H7 (cell line): ENCODE results near the gene SNX19. TPM values are rescaled to one million over a fixed set of nuclear protein-coding genes. Genes with fewer than 3 reads are reported as not detected.

Experiments used
- DNase-seq: peaks from one replicate; pipeline ENCODE4 v3.0.0; 2012
- H3K27me3 ChIP-seq: 2 replicates; pipeline ENCODE4 v1.6.0; 2011; ENCODE audit warnings: mild to moderate bottlenecking, low read length; ENCODE audit not compliant: control insufficient read depth, insufficient read depth
- H3K36me3 ChIP-seq: replicated peaks from 2 replicates; pipeline ENCODE4 v1.5.1; 2011; ENCODE audit warnings: low read length; ENCODE audit not compliant: control insufficient read depth, insufficient read depth
- H3K4me3 ChIP-seq: 2 replicates; pipeline ENCODE4 v1.5.1; 2011; ENCODE audit warnings: low read depth, mild to moderate bottlenecking, control low read depth, low read length, moderate library complexity; ENCODE audit not compliant: insufficient read depth
- total RNA-seq: library from RNA; depleted of rRNA; stranded (reverse); fragments of >200 nt; shearing (Covaris generic); gene quantifications from 2 replicates; pipeline ENCODE4 v1.2.3, GENCODE V29; 2014

Gene SNX19
- total RNA-seq, 1 experiment from 2014 or later, result 22.7 TPM

DNA sequence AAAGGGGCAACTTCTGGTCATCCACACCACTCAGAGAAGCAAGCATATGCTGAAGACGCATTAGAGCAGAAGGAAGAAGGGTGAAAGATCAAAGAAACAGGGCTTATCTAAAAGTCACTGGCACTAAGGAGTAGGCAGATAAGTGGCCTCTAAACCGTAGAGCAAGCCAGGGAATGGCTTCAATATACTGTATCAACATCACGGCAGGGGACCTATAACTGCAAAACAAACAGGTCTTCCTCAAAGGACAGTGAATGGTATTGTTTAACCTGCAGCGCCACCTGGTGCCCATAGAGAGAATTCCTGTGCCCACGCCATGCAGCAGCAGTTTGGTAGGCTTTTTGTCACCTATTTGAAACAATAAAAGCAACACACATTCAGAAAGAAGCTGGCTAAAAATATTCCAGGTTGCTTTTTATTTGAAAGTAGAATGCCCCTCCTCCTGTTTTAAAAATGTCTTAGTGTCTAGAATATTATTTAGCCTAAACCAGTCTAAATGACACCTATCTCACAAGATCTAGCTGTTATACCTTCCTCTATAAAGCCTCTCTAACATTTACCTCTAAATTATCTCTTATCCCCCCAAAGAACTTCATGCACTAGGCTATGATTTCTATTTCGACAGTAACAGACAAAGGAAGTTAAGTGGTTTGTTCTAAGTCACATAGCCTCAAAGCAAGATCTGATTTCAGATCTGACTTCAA lies 21.8 kb downstream of the SNX19 start:
- no peak overlapping the region for H3K4me3 ChIP-seq
- no peaks in the 10 kb centered on the region for H3K27me3 ChIP-seq
- peak; percentile 62 for DNase-seq
- peaks cover 3% of the 10 kb centered on the region for H3K36me3 ChIP-seq

DNA sequence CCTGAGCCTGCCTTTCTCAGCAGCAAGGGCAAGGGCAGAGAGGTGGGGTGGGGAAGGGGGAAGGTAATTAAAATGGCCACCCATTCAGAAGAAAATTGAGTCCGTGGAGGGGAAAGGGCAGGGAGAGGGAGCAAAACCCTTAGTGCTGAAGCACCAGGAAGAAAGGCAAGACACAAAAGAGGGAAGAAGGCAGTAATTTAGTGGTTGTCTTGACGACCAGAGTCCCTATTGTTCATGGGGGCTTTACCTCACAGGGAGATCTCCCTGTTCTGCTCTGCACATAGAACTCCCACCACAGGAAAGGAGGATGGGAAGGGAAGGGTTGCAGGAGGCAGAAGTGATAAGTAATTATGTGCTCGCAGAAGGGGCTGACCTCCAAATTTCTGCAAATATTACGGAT lies 23.4 kb downstream of the SNX19 start:
- DNase-seq, result peak; percentile 38
- H3K27me3 ChIP-seq, result no peaks in the 10 kb centered on the region
- no peak overlapping the region for H3K4me3 ChIP-seq
- H3K36me3 ChIP-seq, result peaks cover 1% of the 10 kb centered on the region

DNA sequence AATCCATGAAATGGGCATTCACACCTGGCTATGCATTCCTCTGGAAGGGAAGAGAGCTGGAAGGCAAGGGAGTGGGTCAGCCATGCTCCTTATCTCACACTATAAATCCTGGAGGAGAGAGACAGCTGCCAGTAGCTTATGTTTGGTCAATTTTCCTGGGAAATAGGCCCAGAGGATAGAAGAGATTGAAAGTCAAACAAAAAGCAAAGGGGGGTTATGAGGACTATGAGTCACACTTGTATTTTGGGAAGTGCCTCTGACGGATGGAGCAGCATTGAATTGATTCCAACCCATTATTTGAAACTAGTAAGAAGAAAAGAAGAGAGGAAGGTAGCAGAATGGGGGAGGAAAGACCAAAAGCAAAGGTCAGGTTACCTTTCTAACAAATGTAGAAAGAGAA lies 25.0 kb downstream of the SNX19 start:
- H3K27me3 ChIP-seq, result no peaks in the 10 kb centered on the region
- no peak overlapping the region for H3K4me3 ChIP-seq
- DNase-seq, result no peak
- peaks cover 1% of the 10 kb centered on the region for H3K36me3 ChIP-seq

DNA sequence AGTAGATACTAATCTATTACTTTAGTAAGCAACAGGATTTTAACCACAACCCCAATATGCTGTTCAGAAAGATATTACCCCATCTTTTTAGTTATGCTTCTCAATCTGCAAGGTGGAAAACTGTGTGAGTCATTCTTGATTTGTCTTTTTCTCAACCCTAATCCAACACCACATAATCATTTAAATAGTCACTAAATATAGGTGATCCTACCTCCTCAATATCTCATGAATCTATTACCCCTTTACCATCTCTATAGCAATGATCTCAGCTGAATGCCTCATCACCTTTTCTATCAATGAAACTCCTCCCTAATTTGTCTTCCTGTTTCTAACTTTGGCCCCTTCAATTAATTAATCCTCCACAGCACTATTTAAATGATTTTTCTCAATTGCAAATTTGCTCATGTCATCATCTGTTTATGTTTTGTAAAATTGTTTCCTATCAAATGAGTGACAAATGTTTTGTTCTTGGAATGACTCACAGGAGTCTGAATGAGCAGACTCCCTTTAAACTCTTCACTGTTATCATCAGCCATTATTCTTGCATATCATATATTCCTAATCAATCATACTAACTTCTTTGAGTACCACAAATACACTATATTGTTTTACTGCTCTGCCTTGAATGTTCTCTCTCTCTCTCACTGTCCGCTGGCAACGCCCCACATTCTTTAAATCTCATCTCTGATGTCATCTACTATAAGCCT lies 26.1 kb downstream of the SNX19 start:
- peaks cover 1% of the 10 kb centered on the region for H3K36me3 ChIP-seq
- no peak for DNase-seq
- H3K4me3 ChIP-seq, result no peak overlapping the region
- no peaks in the 10 kb centered on the region for H3K27me3 ChIP-seq

DNA sequence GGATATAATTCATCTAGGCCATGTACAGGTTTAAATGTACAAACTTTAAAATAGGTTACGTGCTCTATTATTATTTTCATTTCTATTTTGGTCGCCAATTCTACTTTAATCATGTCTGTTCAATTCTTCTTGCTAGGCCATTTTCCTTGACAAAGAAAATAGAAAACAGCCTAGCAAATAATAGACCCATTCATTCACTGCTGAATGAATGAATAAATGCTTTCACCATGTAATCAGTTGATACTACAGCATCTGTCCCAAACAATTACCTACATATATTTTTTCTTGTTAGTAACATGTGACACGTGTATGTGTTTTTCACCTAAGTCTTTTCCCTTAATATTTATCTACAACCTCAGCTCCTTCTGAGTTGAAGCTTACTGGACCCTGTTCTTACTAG lies 27.5 kb downstream of the SNX19 start:
- Histone ChIP-seq H3K4me3 (no peak overlapping the region), H3K27me3 (no peaks in the 10 kb centered on the region), H3K36me3 (no peaks in the 10 kb centered on the region; the same call in 1 of the 2 replicates)
- no peak for DNase-seq

DNA sequence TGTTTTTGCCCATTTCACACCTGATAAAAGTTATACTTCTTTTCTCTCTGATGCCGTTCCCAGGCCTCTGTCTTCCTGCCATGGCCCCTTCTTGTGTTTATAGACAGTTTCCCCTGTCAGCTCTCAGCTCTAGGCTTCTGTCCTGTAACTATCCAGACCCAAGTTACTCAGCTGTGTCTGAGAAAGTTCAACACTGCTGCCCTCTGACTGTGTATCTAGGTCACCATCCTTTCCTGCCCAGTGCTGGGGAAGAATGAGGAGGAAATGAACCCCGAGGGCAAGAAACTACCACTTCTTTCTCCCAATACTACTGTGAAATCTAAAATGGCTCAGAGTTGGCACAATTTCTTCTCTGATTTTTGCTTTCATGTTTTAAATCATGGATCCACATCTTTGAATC lies 29.6 kb downstream of the SNX19 start:
- no peak for DNase-seq
- Histone ChIP-seq H3K27me3 (no peaks in the 10 kb centered on the region), H3K36me3 (peaks cover 4% of the 10 kb centered on the region), H3K4me3 (no peak overlapping the region)

DNA sequence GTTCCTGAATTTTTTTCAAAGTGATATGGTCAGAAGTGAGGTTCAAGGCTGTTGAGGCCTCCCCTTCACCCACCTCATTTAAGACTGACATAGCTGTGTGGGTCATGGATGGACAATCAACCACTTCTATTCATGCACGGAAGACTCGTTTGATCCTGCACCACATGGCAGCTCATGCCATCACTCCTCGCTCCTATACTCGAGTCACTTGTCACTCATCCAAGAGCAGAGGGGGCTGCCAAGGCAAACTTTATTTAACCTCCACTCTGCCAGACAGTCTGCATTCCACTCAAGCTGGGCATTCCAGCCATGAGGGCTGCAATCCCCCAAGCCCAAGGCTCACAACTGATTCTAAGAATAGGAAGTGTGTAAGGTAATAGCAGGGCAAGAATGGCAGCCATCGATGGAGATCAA lies 34.1 kb downstream of the SNX19 start:
- H3K36me3 ChIP-seq, result peaks cover 23% of the 10 kb centered on the region

DNA sequence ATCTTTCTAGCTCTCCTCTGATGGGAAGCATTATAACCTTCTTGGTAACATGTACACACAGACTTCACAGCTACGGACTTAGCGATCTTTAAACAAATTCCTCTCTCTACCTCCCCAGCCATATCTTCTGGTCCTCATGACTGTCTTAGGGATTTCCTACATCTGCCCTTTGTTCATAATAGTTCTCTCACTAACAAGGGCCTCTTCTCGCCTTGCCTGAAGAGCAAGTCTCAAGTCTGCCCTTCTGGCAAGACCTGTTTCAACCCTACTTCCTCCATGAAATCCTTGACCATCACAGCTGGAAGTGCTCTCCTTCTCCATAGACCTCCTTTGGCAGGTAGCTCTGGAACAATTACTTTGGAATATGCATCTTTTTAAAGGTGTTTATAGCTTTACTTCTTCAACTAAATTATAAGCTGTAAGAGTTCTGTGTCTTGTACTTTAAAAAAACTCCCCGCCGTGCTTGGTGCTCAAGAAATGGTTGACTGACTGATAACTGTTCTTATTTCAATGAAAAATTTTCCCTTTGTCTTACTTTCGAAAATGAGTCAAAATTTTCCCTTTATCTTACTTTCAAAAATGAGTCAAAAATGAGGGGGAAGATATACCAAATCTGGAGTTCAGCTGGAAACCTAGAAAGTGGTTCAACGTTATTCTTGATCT lies 34.7 kb downstream of the SNX19 start:
- no peak for DNase-seq
- H3K4me3 ChIP-seq, result no peak overlapping the region
- no peaks in the 10 kb centered on the region for H3K27me3 ChIP-seq
- H3K36me3 ChIP-seq, result peaks cover 23% of the 10 kb centered on the region

More for the DNA sequence above, 34.1 kb downstream of the SNX19 start:
- H3K27me3 ChIP-seq, result no peaks in the 10 kb centered on the region
- H3K4me3 ChIP-seq, result no peak overlapping the region
- DNase-seq, result no peak

DNA sequence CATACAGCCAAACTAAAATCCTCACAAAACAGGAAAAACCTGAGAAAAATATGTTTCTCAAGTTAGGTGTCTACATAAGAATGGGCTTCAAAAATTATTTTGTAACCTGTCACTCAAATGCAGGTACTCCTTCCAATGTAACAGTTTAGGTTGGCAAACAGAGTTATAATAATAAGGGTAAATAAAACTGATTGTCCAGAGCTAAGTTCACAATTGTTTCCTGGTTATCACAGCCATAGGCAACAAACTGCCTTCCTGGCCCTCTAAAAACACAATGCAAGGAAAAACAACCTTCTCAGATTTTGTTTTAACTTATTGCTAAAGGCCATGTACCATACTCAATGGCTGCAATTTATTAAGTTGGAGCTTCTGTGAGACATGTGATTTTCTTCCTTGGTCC lies 36.4 kb downstream of the SNX19 start:
- Histone ChIP-seq H3K36me3 (peaks cover 25% of the 10 kb centered on the region), H3K4me3 (no peak overlapping the region), H3K27me3 (no peaks in the 10 kb centered on the region)
- DNase-seq, result no peak

DNA sequence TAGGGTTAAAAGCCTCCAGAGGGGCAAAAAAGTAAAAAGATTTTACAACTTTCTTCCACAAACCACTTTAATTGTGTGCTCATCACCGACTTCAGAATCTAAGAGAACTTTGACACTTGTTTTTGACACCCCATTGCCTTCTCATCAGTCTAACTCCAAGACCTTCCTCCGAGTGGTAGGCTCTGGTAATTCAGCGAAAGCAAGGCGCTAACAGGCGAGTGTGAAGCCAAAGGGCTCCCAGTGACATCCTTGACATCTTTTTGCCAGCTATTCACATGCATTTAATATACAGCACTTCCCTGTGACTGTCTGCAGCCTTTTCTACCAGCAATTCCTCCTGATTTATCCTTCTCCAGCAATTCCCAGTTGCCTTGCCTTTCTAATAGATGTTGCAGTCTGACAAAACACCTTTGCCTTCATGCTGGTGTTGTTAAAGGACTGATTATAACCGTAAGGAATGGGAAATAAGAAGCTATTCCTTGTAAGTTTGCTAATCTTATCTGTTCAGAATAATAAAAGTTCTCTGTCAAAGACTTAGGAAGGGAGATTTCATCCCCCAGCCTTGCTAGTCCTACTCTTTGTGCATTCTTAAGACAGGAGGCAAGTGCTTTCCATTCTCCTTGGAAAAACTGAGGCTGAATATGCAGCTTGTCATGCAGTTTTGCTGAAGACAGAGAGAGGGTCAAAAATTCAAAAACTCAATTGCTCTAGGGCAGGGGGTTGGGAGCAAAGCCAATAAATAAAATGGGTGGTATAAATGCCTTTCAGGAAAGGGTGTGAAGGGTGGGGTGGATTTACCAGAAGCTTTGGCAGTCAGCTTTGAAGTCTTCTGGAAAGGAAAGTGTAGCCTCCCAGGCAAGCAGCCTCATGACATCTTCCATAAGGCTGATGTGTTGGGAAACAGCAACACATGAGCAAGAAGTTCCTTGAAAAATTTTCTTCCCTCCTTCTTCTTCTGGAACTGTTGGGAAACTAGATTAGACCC lies 39.1 kb downstream of the SNX19 start:
- DNase-seq, result no peak
- H3K27me3 ChIP-seq, result no peaks in the 10 kb centered on the region
- no peak overlapping the region for H3K4me3 ChIP-seq
- peaks cover 21% of the 10 kb centered on the region for H3K36me3 ChIP-seq

DNA sequence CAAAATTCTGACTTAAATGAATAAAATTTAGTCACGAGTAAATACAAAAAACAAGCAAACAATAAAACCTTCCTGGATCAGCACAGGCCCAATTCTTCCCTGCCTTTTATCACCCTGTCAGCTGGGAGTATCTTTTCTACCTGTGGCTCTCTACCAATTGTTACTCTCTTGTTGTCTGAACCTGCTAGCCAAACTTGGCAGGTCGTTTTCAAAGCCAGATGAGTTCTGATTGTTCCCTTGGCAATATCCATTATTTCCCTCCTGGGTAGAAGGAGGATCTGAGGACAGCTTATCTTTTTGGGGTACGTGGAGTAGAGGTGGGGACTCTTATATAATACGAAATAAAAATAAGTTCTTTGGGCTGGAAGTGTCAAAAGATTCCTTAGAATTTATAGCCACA lies 40.2 kb downstream of the SNX19 start:
- DNase-seq, result no peak
- H3K4me3 ChIP-seq, result no peak overlapping the region
- peaks cover 21% of the 10 kb centered on the region for H3K36me3 ChIP-seq
- H3K27me3 ChIP-seq, result no peaks in the 10 kb centered on the region

DNA sequence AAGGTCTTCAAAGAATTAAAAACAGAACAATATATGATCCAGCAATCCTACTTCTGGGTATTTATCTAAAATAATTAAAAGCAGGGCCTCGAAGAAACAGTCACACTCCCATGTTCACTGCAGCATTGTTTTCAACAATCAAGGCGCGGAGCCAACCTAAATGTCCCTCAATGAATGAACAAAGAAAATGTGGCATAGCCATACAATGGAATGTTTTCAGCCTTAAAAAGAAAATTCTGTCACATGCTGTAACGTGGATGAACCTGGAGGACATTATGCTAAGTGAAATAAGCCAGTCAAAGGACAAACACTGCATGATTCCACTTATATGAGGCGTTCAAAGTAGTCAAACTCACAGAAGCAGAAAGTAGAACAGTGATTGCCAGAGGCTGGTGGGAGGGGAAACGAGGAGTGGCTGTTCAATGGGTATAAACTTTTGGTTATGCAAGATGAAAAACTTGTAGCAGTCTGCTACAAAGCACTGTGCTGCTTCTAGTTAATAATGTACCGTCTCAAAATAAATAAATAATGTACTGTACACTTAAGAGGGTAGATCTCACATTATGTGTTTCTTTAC lies 41.2 kb downstream of the SNX19 start:
- no peak for DNase-seq
- Histone ChIP-seq H3K4me3 (no peak overlapping the region), H3K27me3 (no peaks in the 10 kb centered on the region), H3K36me3 (peaks cover 21% of the 10 kb centered on the region)

DNA sequence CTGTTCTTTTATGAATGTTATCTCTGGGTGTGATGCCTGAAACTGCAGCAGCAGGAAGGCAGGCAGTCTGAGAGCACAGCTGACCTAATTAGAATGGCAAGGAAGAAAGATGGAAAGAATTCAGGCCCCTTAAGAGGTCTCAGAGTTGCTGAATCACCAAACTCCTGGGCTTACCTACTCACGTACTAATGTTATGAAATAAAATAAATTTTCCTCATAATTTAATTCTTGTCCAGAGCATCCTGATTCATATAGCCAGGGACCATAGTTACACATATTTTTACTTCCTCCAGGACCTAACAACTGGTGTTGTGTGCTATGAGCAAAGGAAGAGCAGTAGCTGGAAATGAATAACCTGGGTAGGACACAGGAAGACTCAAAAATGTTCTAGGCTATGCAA lies 41.9 kb downstream of the SNX19 start:
- Histone ChIP-seq H3K4me3 (no peak overlapping the region), H3K36me3 (peaks cover 19% of the 10 kb centered on the region), H3K27me3 (no peaks in the 10 kb centered on the region)
- no peak for DNase-seq

DNA sequence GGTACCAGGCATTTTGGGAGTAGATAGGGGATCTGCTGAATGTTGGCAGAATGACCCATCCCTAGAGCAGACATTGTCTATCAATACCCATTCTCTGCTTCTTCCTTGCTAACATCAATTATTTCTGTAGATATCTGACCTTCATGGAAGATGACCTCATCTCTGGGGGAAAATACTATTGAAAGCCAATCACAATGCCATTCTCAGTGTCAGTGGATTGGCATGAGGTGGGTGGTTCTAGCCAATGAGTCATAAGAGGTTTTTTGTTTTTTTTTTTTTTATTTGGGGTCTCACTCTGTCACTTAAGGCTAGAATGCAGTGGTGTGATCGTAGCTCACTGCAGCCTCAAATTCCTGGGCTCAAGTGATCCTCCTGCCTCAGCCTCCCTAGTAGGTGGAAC lies 42.5 kb downstream of the SNX19 start:
- H3K36me3 ChIP-seq, result peaks cover 12% of the 10 kb centered on the region
- no peak overlapping the region for H3K4me3 ChIP-seq
- no peaks in the 10 kb centered on the region for H3K27me3 ChIP-seq
- no peak for DNase-seq
